Panc1 (cell line): ENCODE results near the gene OVCH2. TPM values are rescaled to one million over a fixed set of nuclear protein-coding genes. Genes with fewer than 3 reads are reported as not detected.

ENCODE experiments used
- ATAC-seq: fragments of 200-7000 bp; cut with Tn5 transposase; 2 replicates; pipeline ENCODE4 v1.9.1; 2020; ENCODE audit warnings: mild to moderate bottlenecking, moderate library complexity
- BruUV-seq: library from RNA; stranded (reverse); fragments of 400-500 nt; replicated peaks from 2 replicates; lab custom pipeline; 2021; lab: Mats Ljungman, UMichigan
- CTCF ChIA-PET: fragments of 300-600 bp; sonication (Branson Sonifier 250); formaldehyde crosslinking; loops from one replicate; lab custom pipeline; 2022; ENCODE audit warnings: antibody characterized with exemption; lab: Charles Lee
- POLR2A ChIA-PET: fragments of 300-600 bp; sonication (Branson Sonifier 250); formaldehyde crosslinking; loops from one replicate; lab custom pipeline; 2022; ENCODE audit warnings: antibody characterized with exemption; lab: Charles Lee
- DNase-seq: peaks from one replicate; pipeline ENCODE4 v3.0.0-alpha.2; 2010; ENCODE audit warnings: low read depth, low spot score
- H3K27ac ChIP-seq: 2 replicates; pipeline ENCODE4 v1.5.1; 2011; ENCODE audit warnings: mild to moderate bottlenecking, low read length, inconsistent platforms
- H3K27me3 ChIP-seq: fragments of 200-500 bp; sonication (Bioruptor generic); 2 replicates; pipeline ENCODE4 v1.6.0; 2014; ENCODE audit warnings: low read length, inconsistent platforms; ENCODE audit not compliant: control insufficient read depth, insufficient read depth
- H3K36me3 ChIP-seq: fragments of 200-500 bp; sonication (Bioruptor generic); 2 replicates; pipeline ENCODE4 v1.5.1; 2014; ENCODE audit warnings: inconsistent platforms, mild to moderate bottlenecking, low read length, moderate library complexity; ENCODE audit not compliant: control insufficient read depth, insufficient read depth
- H3K4me1 ChIP-seq: 2 replicates; pipeline ENCODE4 v1.5.1; 2011; ENCODE audit warnings: inconsistent platforms, mild to moderate bottlenecking, low read length, moderate library complexity; ENCODE audit not compliant: control insufficient read depth, insufficient read depth
- H3K4me3 ChIP-seq, 2 experiments: 2 replicates each; pipeline ENCODE4 v1.5.1; 2011 to 2012; ENCODE audit warnings: low read depth in 2 of 2, low read length in 2 of 2, mild to moderate bottlenecking in 2 of 2, inconsistent platforms in 1 of 2, moderate library complexity in 1 of 2
- H3K9me3 ChIP-seq: fragments of 200-500 bp; sonication (Bioruptor generic); 2 replicates; pipeline ENCODE4 v1.5.1; 2014; ENCODE audit warnings: low read depth, mild to moderate bottlenecking, inconsistent platforms, low read length, moderate library complexity; ENCODE audit not compliant: control insufficient read depth, insufficient read depth
- CTCF ChIP-seq: fragments of 450-650 bp; IDR thresholded peaks from 2 replicates; pipeline ENCODE4 v1.5.1; 2017; ENCODE audit warnings: mild to moderate bottlenecking
- POLR2AphosphoS5 ChIP-seq: IDR thresholded peaks from 2 replicates; pipeline ENCODE4 v1.6.1; 2012; ENCODE audit warnings: mild to moderate bottlenecking, low read depth, low read length, moderate library complexity
- REST ChIP-seq, 2 experiments: IDR thresholded peaks; 2 replicates each; pipeline ENCODE4 v1.6.1; 2011 to 2012; ENCODE audit warnings: low read depth in 2 of 2, control low read depth in 1 of 2, low read length in 1 of 2, mild to moderate bottlenecking in 1 of 2, moderate library complexity in 1 of 2; ENCODE audit not compliant: insufficient read depth in 1 of 2
- SIN3A ChIP-seq: IDR thresholded peaks from 2 replicates; pipeline ENCODE4 v1.6.1; 2012; ENCODE audit warnings: low read depth, mild to moderate bottlenecking, low read length, moderate library complexity, borderline replicate concordance; ENCODE audit not compliant: insufficient read depth
- TCF7L2 ChIP-seq: IDR thresholded peaks from 2 replicates; pipeline ENCODE4 v1.6.1; 2011; ENCODE audit warnings: mild to moderate bottlenecking, low read depth, low read length, inconsistent platforms
- in situ Hi-C: cut with HindIII; loops from 2 replicates; pipeline ENCODE4 v1.10.0; 2016; ENCODE audit warnings: low sequenced_read_pairs, low pct_unique_long_range_greater_than_20kb
- intact Hi-C: fragments of 100-400 bp; cut with micrococcal nuclease; formaldehyde crosslinking; loops from one replicate; pipeline ENCODE4 v1.10.0; 2022; ENCODE audit not compliant: unreplicated experiment
- total RNA-seq: library from RNA; stranded (reverse); gene quantifications from one replicate; pipeline ENCODE4 v1.2.1, GENCODE V29; 2021; ENCODE audit not compliant: unreplicated experiment

OVCH2 gene
- total RNA-seq, 1 experiment from 2014 or later: not detected

GRCh38 chr11:7671347-7672215, 34.7 kb downstream of the OVCH2 start:
- DNase-seq (no peak), ATAC-seq (no peak)
- intact Hi-C loops (no loop called here), in situ Hi-C loops (no loop called here)
- Histone ChIP-seq H3K36me3 (no peaks in the 10 kb centered on the region), H3K4me1 (peaks cover 3% of the 10 kb centered on the region; the same call in 1 of the 2 replicates), H3K27ac (no peak overlapping the region), H3K9me3 (no peaks in the 10 kb centered on the region), H3K27me3 (peaks cover 3% of the 10 kb centered on the region; the same call in 1 of the 2 replicates), H3K4me3 (no peak overlapping the region)
- no TSS peak for BruUV-seq
- CTCF ChIA-PET: no interaction called here
- POLR2A ChIA-PET: no interaction called here
- TF ChIP-seq POLR2AphosphoS5 (no peak), REST (IDR thresholded peaks at IDR 0.05; ENCODE audit: insufficient read depth in 1 of 2, low read depth in 2 of 2, low read length in 1 of 2) (no peak), SIN3A (no peak), CTCF (no peak), TCF7L2 (no peak)

GRCh38 chr11:7670641-7671040, 35.6 kb downstream of the OVCH2 start:
- BruUV-seq: no TSS peak
- in situ Hi-C loops: no loop called here
- Histone ChIP-seq H3K36me3 (no peaks in the 10 kb centered on the region), H3K4me3 (no peak overlapping the region), H3K9me3 (no peaks in the 10 kb centered on the region), H3K27ac (no peak overlapping the region), H3K4me1 (peaks cover 3% of the 10 kb centered on the region; the same call in 1 of the 2 replicates), H3K27me3 (peaks cover 3% of the 10 kb centered on the region; the same call in 1 of the 2 replicates)
- no peak for ATAC-seq
- no peak for DNase-seq
- ChIA-PET CTCF (no interaction called here), POLR2A (no interaction called here)
- TF ChIP-seq SIN3A (no peak), CTCF (no peak), POLR2AphosphoS5 (no peak), TCF7L2 (no peak), REST (IDR thresholded peaks at IDR 0.05; ENCODE audit: insufficient read depth in 1 of 2, low read depth in 2 of 2, low read length in 1 of 2) (no peak)
- intact Hi-C loops: no loop called here
